Endothelial cell of umbilical vein (primary cell): ENCODE data around the gene CFC1B. TPM values are rescaled to one million over a fixed set of nuclear protein-coding genes. Genes with fewer than 3 reads are reported as not detected.
"Not testable (repeated sequence)": the region's sequence is repeated elsewhere in the genome, so short reads cannot be mapped to it uniquely, and the experiment has no call there.

Experiments
- Bru-seq: library from RNA; stranded (reverse); fragments of 400-500 nt; gene quantifications from one replicate; lab custom pipeline; 2021; lab: Mats Ljungman, UMichigan
- BruChase-seq, 2 experiments: library from RNA; stranded (reverse); fragments of 400-500 nt; gene quantifications; one replicate each; lab custom pipeline; 2021; lab: Mats Ljungman, UMichigan
- BruUV-seq: library from RNA; stranded (reverse); fragments of 400-500 nt; replicated peaks from 2 replicates; lab custom pipeline; 2021; lab: Mats Ljungman, UMichigan
- CTCF ChIA-PET: fragments of 300-600, 350-600 bp; sonication (Branson Sonifier 250); formaldehyde crosslinking; loops from one replicate; lab custom pipeline; 2021; ENCODE audit warnings: antibody characterized with exemption, inconsistent platforms; lab: Charles Lee
- POLR2A ChIA-PET: fragments of 300-600, 350-600 bp; sonication (Branson Sonifier 250); formaldehyde crosslinking; loops from one replicate; lab custom pipeline; 2021; ENCODE audit warnings: antibody characterized with exemption, inconsistent platforms; lab: Charles Lee
- DNase-seq: peaks from one replicate; pipeline ENCODE4 v3.0.0-alpha.2; 2011; ENCODE audit warnings: low read depth, low spot score
- FAIRE-seq: peaks from 2 replicates; lab custom pipeline; 2011; peaks lifted over from hg19 to GRCh38; lab: Jason Lieb, UNC
- H2AFZ ChIP-seq: 2 replicates; pipeline ENCODE4 v1.6.0; 2012; ENCODE audit warnings: low read depth, low read length, control low read depth, inconsistent platforms
- H3K27ac ChIP-seq: 2 replicates; pipeline ENCODE4 v1.5.1; 2011; ENCODE audit warnings: low read depth, mild to moderate bottlenecking, control low read depth, low read length, moderate library complexity; ENCODE audit not compliant: insufficient read depth
- H3K27me3 ChIP-seq, 2 experiments: 2 replicates each; pipeline versions ENCODE4 v1.6.0 to v1.6.1; 2011; ENCODE audit warnings: low read length in 2 of 2, mixed read lengths in 1 of 2; ENCODE audit not compliant: control insufficient read depth in 2 of 2, insufficient read depth in 2 of 2
- H3K36me3 ChIP-seq, 2 experiments: 2 replicates in 1 of 2; 3 replicates in 1 of 2; pipeline ENCODE4 v1.5.1; 2011; ENCODE audit warnings: low read length in 2 of 2, mild to moderate bottlenecking in 1 of 2, moderate library complexity in 1 of 2; ENCODE audit not compliant: control insufficient read depth in 2 of 2, insufficient read depth in 2 of 2; ENCODE audit errors: extremely low read depth in 1 of 2
- H3K4me1 ChIP-seq: 3 replicates; pipeline ENCODE4 v1.5.1; 2011; ENCODE audit warnings: mild to moderate bottlenecking, low read length; ENCODE audit not compliant: control insufficient read depth, insufficient read depth; ENCODE audit errors: extremely low read depth
- H3K4me2 ChIP-seq: 2 replicates; pipeline ENCODE4 v1.6.1; 2011; ENCODE audit warnings: low read length, control low read depth, mixed read lengths; ENCODE audit not compliant: insufficient read depth
- H3K4me3 ChIP-seq, 3 experiments: fragments of 200-600 bp in 1 of 3; sonication (generic), shearing (Covaris generic) in 1 of 3; replicated peaks in 1 of 3; 2 replicates each; pipeline ENCODE4 v1.5.1; 2011 to 2016; ENCODE audit warnings: control low read depth in 3 of 3, low read length in 3 of 3, mild to moderate bottlenecking in 2 of 3, inconsistent platforms in 1 of 3, low read depth in 1 of 3, moderate library complexity in 1 of 3; ENCODE audit not compliant: insufficient read depth in 1 of 3
- H3K79me2 ChIP-seq: 2 replicates; pipeline ENCODE4 v1.6.0; 2012; ENCODE audit warnings: low read length, inconsistent platforms; ENCODE audit not compliant: control insufficient read depth, insufficient read depth
- H3K9ac ChIP-seq: replicated peaks from 2 replicates; pipeline ENCODE3; 2011; ENCODE audit warnings: low read length, control low read depth; ENCODE audit not compliant: insufficient read depth; ENCODE audit errors: extremely low read depth
- H3K9me1 ChIP-seq: replicated peaks from 3 replicates; pipeline ENCODE4 v1.6.0; 2011; ENCODE audit warnings: mild to moderate bottlenecking, low read length; ENCODE audit not compliant: control insufficient read depth, insufficient read depth; ENCODE audit errors: extremely low read depth
- H3K9me3 ChIP-seq: replicated peaks from 2 replicates; pipeline ENCODE4 v1.5.1; 2012; ENCODE audit warnings: low read length, inconsistent platforms; ENCODE audit not compliant: control insufficient read depth, insufficient read depth
- H4K20me1 ChIP-seq: replicated peaks from 2 replicates; pipeline ENCODE3; 2011; ENCODE audit warnings: mild to moderate bottlenecking, low read length; ENCODE audit not compliant: control insufficient read depth, insufficient read depth; ENCODE audit errors: extremely low read depth
- dilution Hi-C: fragments of 300-500 bp; cut with MboI; formaldehyde crosslinking; loops from one replicate; pipeline ENCODE4 v1.15.0; 2019; ENCODE audit warnings: low sequenced_read_pairs; ENCODE audit not compliant: extremely low pct_ligation_motif_present
- intact Hi-C: fragments of 100-400 bp; cut with micrococcal nuclease; formaldehyde crosslinking; loops from one replicate; pipeline ENCODE4 v1.10.0; 2022
- long read RNA-seq: library from polyadenylated mRNA; stranded (forward); transcript quantifications from one replicate; pipeline ENCODE4 v2.0.0, GENCODE V29; 2021
- polyA minus RNA-seq, 3 experiments: library from RNA; depleted of rRNA, polyadenylated mRNA; stranded (reverse); fragments of >200 nt; gene quantifications; 1 replicate in 1 of 3; 2 replicates in 2 of 3; pipeline ENCODE4 v1.2.3, GENCODE V29; 2011
- polyA plus RNA-seq, 4 experiments: library from polyadenylated mRNA; depleted of rRNA in 3 of 4; stranded (reverse) in 3 of 4; unstranded in 1 of 4; fragments of >200 nt; gene quantifications; 2 replicates each; pipeline versions ENCODE4 v1.2.1 to v1.2.3, GENCODE V29; 2011 to 2012; ENCODE audit warnings: missing spikeins in 1 of 4
- total RNA-seq: library from RNA; stranded (reverse); gene quantifications from 2 replicates; pipeline ENCODE4 v1.2.3, GENCODE V29; 2021

Gene CFC1B
- total RNA-seq (not detected in 2 replicates), polyA plus RNA-seq (not detected in 2 replicates), polyA minus RNA-seq (not detected in 2 replicates), Bru-seq, nascent RNA (not detected), BruChase-seq, experiment 1, labeled RNA remaining after a 6-hour chase (not detected), BruChase-seq, experiment 2, labeled RNA remaining after a 2-hour chase (not detected)
- polyA plus RNA-seq (2011; cell fraction: cytosol; rRNA removed) = not detected in 2 replicates
- polyA plus RNA-seq (2011; cell fraction: nucleus; rRNA removed) = not detected in 2 replicates
- polyA plus RNA-seq (2012) = not detected in 2 replicates
- polyA minus RNA-seq (2011; cell fraction: cytosol; rRNA and poly(A)+ RNA removed) = not detected
- not detected in 2 replicates for polyA minus RNA-seq (2011; cell fraction: nucleus; rRNA and poly(A)+ RNA removed)
- long read RNA-seq = 0 reads

DNA sequence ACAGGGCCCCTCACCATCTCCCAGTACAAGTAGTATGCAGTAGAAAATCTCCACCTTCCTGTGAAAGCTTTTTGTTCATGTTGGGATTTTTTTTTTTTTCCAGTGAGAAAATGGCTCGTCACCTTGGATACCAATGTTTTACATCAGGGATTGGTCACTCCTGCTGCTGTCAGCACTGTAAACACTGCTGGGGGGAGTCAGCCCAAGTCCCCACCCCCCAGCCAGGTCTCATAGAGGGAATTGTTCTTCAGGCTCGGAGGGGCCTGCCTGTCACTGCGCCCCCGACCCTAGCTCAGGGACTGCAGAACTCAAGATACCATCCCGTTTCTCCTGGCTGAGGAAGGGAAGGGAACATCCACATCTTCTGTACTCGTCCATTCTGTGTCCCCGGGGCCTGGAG lies at the start of gene CFC1B:
Gene CFC1B, plus strand, starts transcription at position 231 of the 400 bp plus-strand sequence. CDS start 263 bp downstream, outside the sequence.
- H4K20me1 ChIP-seq, H3K9ac ChIP-seq, H3K4me1 ChIP-seq, H3K4me2 ChIP-seq, dilution Hi-C loops, H3K9me1 ChIP-seq, H3K27me3 ChIP-seq, DNase-seq, FAIRE-seq, H3K9me3 ChIP-seq, H3K4me3 ChIP-seq, H3K36me3 ChIP-seq, intact Hi-C loops, CTCF ChIA-PET, H2AFZ ChIP-seq, POLR2A ChIA-PET, H3K27ac ChIP-seq, BruUV-seq, H3K79me2 ChIP-seq: not testable (repeated sequence)

- CTCF ChIA-PET, H3K4me1 ChIP-seq, DNase-seq, FAIRE-seq, dilution Hi-C loops, H3K4me3 ChIP-seq, H4K20me1 ChIP-seq, H3K9me1 ChIP-seq, H3K9me3 ChIP-seq, H3K27ac ChIP-seq, H3K79me2 ChIP-seq, BruUV-seq, intact Hi-C loops, H3K9ac ChIP-seq, POLR2A ChIA-PET, H3K4me2 ChIP-seq, H3K36me3 ChIP-seq, H3K27me3 ChIP-seq, H2AFZ ChIP-seq: not testable (repeated sequence)
These were observed 29.9 kb upstream of the CFC1B start for GRCh38 chr2:130491073-130491472.

GRCh38 chr2:130509228-130509627 lies 11.8 kb upstream of the CFC1B start, which contains the start of gene POTEI:
Gene POTEI, minus strand, starts transcription at chr2:130509328. Its CDS starts 93 bp downstream, at chr2:130509235.
- H4K20me1 ChIP-seq, H3K36me3 ChIP-seq, POLR2A ChIA-PET, intact Hi-C loops, DNase-seq, H3K9me1 ChIP-seq, H3K27ac ChIP-seq, BruUV-seq, H3K9ac ChIP-seq, H3K4me2 ChIP-seq, dilution Hi-C loops, H2AFZ ChIP-seq, H3K9me3 ChIP-seq, H3K4me1 ChIP-seq, H3K79me2 ChIP-seq, CTCF ChIA-PET, FAIRE-seq, H3K27me3 ChIP-seq, H3K4me3 ChIP-seq: not testable (repeated sequence)
